Measurements from ENCODE around the gene ADAMTS13.
"Not testable (repeated sequence)": the region's sequence is repeated elsewhere in the genome, so short reads cannot be mapped to it uniquely, and the experiment has no call there.

ADAMTS13 gene

DNA sequence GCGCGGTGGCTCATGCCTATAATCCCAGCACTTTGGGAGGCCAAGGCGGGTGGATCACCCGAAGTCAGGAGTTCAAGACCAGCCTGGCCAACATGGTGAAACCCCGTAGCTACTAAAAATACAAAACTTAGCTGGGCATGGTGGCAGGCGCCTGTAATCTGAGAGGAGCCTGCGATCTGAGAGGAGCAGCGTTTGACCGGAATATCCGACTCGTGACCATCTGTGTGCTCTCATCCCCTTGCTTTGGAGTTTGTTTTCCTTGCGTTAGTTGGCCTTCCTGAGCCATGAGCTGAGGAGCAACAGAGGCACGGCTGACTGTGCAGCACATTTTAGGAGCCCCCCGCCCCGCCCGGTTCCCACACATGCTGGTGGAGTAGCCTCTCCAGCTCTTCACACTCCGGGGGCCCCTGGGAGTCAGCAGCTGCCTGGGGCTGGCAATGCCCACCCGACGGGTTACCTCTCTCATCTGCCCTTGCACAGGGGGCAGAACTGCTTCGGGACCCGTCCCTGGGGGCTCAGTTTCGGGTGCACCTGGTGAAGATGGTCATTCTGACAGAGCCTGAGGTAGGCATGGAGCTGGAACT, 3.0 kb downstream of the ADAMTS13 start:
- no peak for DNase-seq (ENCODE audit: low read depth)

DNA sequence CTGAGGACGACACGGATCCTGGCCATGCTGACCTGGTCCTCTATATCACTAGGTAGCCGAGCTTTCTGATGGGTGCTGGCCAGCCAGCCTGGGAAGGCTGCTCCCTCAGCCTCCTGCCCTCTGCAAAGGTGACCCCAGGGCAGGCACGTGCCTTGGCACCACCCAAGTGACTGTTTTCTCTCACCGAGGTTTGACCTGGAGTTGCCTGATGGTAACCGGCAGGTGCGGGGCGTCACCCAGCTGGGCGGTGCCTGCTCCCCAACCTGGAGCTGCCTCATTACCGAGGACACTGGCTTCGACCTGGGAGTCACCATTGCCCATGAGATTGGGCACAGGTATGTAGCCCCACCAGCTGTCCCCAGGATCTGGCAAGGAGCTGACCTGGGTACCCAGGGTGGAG, 3.8 kb downstream of the ADAMTS13 start:
- no peak for DNase-seq (ENCODE audit: low read depth)

DNA sequence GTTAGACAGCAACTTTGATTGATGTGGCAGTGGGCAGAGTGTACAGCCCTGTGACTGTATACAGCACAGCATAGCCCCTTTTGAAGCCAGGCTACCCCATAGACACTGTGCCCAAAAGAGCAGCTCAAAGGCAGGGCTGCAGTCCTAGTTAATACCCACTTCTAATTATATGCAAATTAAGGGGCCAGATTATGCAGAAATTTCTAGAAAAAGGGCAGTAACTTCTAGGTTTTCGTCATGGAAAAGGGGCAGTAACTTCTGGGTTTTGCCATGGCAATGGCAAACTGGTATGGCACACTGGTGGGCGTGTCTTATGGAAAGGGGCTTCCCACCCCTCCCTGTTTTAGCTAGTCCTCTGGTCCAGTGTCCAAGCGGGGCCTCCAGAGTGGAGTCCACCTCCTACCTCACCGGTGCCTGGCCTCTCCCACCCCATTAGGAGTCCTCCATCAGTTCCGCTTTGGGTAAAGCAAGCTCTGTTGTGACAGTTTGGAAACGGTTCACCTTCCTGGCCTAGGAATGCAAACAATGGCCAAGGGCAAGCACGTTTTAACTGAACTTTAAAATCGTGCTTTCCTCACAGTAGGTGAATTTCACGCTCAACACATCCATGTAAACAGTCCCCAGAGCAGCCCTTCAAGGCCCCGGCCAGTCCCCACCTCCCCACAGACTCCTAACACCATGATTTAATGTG, 5.6 kb downstream of the ADAMTS13 start:
- DNase-seq (ENCODE audit: low read depth): no peak

DNA sequence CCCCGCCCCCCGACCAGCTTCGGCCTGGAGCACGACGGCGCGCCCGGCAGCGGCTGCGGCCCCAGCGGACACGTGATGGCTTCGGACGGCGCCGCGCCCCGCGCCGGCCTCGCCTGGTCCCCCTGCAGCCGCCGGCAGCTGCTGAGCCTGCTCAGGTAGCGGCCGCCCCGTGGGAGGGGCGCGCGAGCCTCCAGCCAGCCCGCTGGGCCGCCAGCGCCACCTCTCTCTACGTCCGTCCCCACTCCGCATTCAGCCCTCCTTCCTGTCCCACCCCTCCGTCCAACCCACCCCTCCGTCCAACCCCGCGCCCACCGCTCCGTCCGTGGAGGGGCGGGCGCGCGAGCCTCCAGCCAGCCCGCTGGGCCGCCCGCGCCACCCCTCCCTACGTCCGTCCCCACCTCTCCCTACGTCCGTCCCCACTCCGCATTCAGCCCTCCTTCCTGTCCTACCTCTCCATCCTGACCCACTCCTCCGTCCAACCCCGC, 6.5 kb downstream of the ADAMTS13 start:
- no peak for DNase-seq (ENCODE audit: low read depth)

DNA sequence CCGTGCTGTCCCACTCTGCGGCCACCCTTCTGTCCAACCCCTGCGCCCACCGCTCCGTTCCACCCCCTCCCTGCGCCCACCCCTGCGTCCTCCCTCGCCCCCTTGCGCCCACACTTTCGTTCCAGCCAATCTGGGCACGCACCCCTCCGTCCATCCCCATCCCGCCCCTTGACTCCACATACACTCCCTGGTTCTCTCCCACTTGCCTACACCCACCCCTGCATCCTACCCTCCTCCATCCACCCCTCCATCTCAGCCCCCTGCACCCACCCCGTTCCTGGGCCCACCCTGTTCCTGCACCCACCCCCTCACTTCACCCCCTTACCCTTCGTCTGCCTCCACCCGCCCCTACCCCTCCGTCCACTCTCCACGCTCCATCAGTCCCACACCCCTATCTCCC, 7.0 kb downstream of the ADAMTS13 start:
- DNase-seq (ENCODE audit: low read depth): no peak

DNA sequence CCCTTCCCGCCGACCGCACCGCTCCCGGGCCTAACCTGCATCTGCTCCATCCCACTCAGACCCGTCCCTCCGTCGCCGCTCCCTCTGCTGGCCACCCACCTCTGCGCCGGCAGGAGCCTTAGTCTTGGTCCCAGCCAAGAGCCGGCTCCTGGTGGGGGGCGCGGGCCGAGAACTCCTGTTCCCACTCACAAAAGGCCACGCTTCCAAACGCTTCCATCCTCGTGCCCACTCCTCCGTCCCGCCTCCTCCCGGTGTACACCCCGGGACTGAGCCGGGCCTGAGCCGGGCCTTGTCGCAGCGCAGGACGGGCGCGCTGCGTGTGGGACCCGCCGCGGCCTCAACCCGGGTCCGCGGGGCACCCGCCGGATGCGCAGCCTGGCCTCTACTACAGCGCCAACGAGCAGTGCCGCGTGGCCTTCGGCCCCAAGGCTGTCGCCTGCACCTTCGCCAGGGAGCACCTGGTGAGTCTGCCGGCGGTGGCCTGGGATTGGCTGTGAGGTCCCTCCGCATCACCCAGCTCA, 7.5 kb downstream of the ADAMTS13 start:
- DNase-seq (ENCODE audit: low read depth): no peak

DNA sequence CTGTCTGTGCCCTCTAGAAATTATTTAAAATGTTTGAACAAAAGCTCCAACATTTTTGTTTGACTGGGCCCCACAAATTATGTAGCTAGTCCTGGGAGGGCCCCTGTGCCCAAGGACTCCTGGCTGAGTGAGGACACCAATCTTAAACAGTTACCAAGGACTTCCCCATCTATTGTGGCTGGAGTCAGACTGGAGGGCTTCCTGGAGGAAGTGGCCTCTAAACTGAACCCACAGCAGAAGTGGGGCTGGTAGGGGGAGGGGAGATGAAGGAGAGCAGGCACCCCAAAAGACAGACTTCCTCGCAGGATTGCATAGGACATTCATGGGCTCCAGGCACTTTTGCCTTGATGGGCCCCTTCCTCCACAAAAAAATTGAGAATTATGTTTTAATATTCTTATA, 8.1 kb downstream of the ADAMTS13 start:
- DNase-seq (ENCODE audit: low read depth): no peak

DNA sequence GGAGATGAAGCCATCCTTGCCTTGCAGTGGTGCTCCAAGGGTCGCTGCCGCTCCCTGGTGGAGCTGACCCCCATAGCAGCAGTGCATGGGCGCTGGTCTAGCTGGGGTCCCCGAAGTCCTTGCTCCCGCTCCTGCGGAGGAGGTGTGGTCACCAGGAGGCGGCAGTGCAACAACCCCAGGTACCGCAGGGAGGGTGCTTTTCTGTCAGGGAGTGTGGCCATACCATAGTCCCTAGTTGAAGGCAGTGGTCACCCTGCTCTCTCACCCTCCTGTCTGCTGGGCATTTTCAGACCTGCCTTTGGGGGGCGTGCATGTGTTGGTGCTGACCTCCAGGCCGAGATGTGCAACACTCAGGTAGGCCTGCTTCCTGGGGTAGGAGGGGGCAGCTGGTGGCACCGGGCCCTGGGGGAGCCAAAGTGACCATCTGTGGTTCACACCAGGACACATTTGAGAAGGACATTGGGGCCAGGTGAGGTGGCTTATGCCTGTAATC, 11.2 kb downstream of the ADAMTS13 start:
- no peak for DNase-seq (ENCODE audit: low read depth)

DNA sequence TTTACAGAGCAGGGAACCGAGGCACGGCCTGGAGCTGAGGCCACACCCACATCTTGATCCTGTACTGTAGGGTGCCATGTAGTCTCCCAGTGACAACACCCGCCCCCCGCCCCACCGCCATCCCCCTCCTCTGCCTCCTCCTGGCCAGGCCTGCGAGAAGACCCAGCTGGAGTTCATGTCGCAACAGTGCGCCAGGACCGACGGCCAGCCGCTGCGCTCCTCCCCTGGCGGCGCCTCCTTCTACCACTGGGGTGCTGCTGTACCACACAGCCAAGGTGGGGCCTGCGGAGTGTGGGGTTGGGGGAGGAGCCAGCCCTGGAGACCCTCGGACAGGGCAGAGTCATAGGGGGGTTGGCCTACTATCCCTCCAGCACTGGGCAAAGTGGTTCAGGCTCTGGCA, 14.5 kb downstream of the ADAMTS13 start:
- no peak for DNase-seq (ENCODE audit: low read depth)

DNA sequence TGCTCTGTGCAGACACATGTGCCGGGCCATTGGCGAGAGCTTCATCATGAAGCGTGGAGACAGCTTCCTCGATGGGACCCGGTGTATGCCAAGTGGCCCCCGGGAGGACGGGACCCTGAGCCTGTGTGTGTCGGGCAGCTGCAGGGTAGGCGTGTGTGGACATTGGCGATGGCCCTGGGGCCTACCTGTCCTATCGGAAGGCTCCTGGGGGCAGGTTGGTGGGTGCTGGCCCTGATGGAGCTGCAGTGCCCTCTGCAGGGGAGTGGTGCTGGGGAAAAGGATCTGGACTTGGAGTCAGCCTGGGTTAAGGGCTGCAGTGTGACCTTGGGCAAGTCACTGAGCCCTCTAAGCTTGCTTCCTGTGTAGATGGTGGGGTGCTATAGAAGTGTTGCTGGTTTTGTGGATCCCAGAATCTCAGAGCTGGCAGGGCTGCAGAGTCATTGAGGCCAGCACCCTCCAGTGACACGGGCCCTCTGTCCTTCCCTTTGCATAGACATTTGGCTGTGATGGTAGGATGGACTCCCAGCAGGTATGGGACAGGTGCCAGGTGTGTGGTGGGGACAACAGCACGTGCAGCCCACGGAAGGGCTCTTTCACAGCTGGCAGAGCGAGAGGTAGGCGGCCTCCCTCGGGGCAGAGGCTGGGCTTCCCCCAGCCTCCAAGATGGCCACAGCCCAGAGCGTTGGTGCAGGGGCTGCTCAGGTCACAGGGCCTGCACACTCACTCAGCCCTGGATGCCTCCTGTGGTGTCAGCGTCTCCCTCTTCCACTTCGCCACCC, 15.8 kb downstream of the ADAMTS13 start:
- DNase-seq (ENCODE audit: low read depth): no peak

DNA sequence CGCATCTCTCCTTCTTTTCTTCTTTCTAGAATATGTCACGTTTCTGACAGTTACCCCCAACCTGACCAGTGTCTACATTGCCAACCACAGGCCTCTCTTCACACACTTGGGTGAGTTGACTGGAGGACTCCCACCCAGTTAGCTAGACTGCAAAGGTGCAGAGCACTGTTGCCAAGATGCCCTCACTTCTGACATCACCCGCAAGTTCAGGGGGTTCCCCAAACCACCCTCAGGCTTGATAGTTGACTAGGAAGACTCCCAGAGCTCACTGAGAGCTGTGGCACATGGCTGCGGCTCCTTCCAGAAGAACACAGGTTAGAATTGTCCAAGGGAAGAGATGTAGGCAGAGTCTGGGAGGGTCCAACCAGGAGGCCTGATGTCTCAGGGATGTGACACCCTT, 17.2 kb downstream of the ADAMTS13 start:
- no peak for DNase-seq (ENCODE audit: low read depth)

DNA sequence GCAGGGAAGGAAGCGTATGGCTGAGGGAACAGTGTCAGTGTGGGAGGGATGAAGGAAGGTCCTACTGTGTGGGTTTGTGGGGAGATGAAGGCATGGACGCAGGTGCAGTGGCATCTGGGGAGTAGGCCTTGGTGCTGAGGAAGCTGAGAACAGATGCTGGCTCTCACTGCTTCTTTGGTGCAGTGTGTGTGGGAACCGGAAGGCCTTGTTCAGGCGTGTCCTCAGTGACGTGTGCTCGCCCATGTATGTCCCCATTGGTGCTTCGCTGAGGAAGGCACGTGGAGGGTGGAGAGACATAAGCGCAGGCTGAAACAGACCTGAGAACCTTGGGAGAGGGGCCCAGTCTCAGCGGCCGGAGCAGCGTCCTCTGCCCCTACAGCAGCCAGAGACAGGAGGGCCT, 18.7 kb downstream of the ADAMTS13 start:
- DNase-seq (ENCODE audit: low read depth): no peak

DNA sequence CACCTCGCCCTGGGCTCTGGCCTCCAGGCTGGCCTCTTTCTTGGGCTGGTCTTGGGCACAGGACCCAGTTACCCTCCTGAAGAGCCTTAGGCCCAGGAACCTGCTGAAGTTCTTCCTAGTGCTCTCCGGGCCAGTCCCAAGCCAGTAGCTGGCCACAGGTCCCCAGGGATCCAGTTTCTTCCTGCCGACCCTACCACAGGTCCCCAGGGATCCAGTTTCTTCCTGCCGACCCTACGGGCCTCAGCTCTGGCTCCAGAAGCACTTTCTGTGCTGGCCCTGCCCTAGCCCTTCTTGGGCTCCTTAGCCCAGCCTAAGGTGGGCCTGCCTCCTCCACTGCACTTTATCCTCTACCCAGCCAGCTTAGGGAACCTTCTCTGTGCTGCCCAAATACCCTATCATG, 19.4 kb downstream of the ADAMTS13 start:
- DNase-seq (ENCODE audit: low read depth): no peak

DNA sequence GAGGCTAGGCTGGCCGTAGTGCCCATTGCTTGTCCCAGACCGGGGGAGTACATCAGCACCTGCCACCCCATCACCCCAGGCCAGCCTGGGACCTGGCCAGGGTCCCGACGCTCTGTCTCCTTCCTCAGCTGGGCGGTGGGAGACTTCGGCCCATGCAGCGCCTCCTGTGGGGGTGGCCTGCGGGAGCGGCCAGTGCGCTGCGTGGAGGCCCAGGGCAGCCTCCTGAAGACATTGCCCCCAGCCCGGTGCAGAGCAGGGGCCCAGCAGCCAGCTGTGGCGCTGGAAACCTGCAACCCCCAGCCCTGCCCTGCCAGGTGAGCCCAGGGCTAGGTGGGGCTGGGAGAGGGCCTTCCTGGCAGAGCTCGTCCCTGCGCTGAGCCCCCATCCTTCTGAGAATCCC, 21.1 kb downstream of the ADAMTS13 start:
- no peak for DNase-seq (ENCODE audit: low read depth)

DNA sequence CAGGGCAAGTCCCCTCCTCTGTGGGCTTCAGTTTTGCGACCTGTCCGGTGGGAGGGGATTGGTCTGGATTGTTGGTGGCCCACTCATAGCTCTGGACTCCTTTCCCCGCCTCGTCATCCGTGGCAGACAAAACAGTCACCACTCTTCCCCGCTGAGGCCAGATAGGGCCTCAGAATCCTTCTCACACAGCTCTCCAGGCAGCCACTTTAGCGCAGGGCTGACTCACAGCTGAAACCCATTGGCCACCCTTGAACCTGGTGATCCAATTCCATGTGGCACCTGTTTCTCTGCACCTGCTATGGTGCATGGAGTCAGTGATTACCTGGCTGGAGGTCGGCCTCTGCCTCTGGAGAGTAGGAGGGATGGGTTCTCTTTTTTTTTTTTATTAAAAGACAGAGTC, 21.8 kb downstream of the ADAMTS13 start:
- DNase-seq (ENCODE audit: low read depth): no peak

DNA sequence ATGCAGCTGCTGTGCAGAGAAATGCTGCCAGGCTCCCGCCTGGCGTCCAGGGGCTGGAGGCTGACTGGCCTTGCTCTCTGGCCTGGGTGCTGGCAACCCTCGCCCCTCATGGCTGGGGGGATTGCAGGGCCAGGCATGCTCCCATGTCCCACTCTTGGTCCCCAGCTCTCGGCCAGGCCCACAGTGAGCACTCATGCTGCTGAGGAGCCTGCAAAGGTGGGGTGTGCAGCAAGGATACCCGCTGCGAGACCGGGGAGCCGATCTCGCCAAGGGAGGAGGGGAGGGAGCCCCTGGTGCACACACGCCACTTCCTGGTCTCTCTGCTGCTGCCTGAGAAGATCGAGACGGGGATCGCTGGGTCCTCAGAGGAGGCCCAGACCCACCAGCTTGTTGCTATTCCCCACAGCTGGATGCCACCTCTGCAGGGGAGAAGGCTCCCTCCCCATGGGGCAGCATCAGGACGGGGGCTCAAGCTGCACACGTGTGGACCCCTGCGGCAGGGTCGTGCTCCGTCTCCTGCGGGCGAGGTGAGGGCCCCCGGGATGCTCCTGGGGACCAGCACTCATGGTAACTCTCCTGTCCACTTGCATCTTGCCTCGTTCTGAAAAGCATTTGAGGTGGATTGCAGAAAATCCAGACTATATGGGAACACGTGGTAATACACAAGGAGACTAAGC, 23.3 kb downstream of the ADAMTS13 start:
- DNase-seq (ENCODE audit: low read depth): no peak

DNA sequence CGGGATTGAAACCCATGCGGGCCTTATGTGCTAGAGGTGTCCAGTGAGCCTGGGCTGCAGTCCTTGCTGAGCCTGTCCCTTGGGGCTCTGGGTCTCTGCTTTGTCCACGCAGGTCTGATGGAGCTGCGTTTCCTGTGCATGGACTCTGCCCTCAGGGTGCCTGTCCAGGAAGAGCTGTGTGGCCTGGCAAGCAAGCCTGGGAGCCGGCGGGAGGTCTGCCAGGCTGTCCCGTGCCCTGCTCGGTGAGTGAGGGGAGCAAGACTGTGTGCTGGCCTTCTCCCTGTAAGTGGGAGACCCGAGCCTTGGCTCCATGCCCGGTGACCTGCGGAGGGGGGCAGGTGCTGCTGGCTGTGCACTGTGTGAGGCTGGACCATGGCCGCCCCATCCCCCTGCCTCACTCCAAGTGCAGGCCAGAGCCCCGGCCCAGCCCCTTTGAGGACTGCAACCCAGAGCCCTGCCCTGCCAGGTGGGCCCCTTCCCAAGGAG, 26.4 kb downstream of the ADAMTS13 start:
- DNase-seq (ENCODE audit: low read depth): no peak

DNA sequence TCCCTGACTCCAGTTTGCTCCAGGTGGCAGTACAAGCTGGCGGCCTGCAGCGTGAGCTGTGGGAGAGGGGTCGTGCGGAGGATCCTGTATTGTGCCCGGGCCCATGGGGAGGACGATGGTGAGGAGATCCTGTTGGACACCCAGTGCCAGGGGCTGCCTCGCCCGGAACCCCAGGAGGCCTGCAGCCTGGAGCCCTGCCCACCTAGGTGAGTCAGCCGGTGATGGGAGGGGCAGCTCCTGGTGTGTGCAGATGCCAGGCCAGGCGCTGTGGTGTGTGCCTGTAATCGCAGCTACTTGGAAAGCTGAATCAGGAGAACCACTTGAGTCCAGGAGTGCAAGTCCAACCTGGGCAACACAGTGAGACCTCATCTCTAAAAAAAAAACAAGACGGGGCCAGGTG, 27.6 kb downstream of the ADAMTS13 start:
- DNase-seq (ENCODE audit: low read depth): no peak

DNA sequence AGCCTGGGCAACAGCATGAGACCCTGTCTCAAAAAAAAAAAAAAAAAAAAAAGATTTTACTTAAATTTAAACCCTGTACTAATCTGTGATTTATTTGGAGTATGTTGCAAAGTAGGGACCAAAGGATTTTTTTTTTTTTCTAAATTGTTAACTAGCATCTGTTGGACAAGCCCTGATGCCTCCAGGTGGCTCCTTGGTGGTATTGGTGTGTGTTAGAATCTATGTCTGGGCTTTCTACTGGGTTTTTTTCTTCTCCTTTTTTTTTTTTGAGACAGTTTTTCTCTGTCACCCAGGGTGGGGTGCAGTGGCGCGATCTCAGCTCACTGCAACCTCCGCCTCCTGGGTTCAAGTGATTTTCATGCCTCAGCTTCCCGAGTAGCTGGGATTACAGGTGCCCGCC, 29.7 kb downstream of the ADAMTS13 start:
- not testable (repeated sequence) for DNase-seq (ENCODE audit: low read depth)

DNA sequence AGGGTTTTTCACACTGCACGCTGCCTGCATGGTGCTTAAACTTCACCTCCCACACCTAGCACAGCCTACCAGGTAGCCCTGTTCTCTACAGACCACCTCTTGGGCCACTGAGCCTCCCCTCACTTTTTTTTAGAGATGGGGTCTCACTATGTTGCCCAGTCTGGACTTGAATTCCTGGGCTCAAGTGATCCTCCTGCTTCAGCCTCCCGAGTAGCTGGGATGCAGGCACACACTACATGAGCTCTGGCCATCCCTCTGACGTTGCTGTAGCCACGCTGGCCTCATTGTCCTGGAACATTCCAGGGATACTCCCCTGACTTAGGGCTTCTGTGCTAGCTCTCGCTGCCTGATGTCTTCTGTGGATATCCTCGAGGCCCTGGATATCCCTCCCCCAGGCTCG, 30.4 kb downstream of the ADAMTS13 start:
- DNase-seq (ENCODE audit: low read depth): no peak

DNA sequence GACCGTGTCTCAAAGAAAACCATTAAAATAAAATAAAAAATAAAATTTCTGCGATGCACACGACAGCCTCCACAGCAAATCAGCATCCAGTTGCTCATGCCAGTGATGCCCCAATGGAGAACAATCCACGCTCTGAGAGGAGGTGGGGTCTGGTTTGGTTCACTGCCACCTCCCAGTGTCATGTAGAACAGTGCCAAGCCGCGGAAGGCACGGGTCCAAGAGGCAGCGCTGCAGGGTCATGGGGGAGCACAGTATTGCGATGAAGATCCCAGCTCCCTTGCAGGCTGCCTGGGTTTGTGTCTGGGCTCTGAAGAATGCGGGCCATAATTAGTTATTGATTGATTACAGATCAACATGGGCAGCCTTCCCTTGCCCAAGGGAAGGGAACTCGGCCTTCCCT, 31.5 kb downstream of the ADAMTS13 start:
- DNase-seq (ENCODE audit: low read depth): no peak

DNA sequence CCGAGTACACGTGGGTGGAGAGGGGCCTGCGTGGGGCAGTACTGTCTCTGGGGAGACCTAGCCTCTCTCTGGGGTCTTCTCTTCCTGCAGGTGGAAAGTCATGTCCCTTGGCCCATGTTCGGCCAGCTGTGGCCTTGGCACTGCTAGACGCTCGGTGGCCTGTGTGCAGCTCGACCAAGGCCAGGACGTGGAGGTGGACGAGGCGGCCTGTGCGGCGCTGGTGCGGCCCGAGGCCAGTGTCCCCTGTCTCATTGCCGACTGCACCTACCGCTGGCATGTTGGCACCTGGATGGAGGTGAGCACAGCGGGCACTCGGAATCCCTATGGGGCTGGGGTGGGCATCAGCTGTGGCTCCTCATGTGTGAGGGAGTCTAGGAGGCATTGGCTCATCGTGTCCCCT, 32.2 kb downstream of the ADAMTS13 start:
- no peak for DNase-seq (ENCODE audit: low read depth)
